C1 segment of cervical spinal cord (tissue), 14 donors: ENCODE results near the gene FAM217B.
"Not testable (repeated sequence)": the region's sequence is repeated elsewhere in the genome, so short reads cannot be mapped to it uniquely, and the experiment has no call there.

Experiments used
- DNase-seq, 14 donors: peaks; one replicate each; lab custom pipeline; 2025; lab: John Stamatoyannopoulos, UW

Gene FAM217B

DNA sequence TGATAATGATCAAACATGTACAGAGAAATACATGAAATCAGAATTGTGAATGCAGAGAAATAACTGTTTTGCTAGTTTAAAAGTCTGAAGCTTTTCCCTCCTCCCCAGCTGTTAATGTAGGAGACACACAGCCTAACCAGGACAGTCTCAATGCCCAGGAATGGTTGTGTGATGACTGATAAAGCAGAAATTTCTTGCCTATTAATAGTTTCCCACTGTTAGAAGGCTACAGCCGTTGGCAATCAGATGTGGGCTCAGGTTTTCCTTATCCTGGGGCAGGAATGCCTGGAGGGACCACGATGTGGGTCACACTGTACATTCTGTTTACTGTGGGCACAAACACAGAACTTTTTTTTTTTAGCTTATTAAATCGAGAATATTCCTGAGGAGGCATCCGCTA is 2.0 kb upstream of the FAM217B start:
- no peak for DNase-seq

DNA sequence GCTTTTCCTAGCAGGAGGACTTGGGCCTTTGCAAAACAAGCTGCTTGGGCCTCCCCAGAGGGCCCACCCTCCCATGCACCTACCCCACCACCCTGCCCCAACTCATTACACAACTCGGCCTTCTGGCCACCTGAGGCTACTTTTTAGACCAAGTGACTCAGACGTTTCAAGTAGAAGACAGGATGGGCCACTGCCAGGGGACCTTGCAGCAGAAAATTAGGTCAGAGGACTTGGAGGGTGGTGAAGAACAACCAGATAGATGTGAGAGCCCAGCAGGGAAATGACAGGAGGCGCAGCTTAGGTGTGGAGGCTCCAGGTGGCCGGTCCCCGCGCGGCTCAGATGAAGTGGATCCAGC is 1.5 kb upstream of the FAM217B start:
- peak in 4 of 14 donors; percentile 9 to 59 (median 26) for DNase-seq

DNA sequence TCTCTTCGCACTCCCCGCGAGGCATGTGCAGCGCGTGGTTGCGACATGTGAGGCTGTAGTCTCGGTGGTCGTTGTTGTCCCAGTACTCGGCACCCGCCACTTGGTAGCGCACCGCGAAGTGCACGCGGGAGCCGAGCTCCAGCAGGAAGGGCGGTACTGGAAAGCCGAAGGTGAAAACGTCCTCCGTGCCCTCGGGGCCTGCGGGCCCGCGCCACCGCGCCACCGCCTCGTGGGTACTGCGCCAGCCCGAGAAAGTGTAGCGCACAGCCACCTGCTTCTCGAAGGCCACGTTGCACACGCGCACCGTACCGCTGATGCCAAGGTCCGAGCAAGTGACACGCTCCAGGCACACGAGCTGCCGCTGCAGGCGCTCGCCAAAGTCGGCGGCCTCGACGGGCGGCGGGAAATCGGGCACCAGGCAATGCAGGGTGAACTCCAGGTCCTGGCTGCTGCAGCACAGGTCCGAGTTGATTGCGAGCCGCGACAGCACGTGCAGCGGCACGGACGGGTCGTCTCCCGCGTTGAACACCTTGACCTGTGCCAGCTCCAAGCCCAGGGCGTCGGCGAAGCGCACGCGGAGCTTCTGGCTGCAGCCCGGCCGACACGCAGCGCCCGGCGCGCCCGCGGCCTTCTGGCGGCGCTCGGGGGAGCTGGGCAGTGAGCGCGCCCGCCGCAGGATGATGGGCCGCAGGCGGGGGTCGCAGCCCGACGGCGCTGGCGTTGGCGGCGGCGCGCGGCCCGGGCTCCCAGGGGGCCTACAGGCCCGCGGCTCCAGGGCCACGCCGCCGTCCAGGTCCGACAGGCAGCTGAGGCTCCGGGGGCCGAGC is 924 bp upstream of the FAM217B start:
- peak in 1 of 14 donors; percentile 32 for DNase-seq

DNA sequence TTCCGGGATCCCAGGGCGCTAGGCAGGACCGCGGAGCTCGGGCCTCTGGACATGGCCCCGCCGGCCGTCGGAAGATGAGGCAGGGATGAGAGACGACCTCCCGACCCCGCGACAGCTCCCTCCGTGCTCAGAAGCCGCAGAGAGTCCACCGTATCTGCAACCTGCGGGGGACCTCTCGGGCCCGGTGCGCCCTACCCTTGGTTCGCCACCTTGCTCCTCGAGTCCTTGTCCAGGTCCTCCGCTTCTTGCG is 385 bp upstream of the FAM217B start:
- no peak for DNase-seq

DNA sequence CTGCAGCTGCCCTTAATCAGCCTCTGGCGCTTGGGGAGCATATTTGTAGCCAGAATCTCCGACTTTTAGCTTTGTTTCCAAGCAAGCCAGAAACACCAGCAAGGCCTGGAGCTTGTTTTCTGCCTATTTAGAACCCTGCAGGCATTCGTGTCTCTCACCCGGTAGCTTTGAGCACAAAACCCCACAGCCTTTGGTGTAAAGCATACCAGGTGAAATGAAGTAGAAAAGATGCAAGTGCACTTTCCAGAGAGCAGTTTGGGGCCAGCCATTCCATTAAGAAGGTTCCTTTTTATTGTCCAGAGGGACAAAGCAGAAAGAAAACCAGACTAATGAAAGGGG is 736 bp downstream of the FAM217B start:
- DNase-seq: no peak

DNA sequence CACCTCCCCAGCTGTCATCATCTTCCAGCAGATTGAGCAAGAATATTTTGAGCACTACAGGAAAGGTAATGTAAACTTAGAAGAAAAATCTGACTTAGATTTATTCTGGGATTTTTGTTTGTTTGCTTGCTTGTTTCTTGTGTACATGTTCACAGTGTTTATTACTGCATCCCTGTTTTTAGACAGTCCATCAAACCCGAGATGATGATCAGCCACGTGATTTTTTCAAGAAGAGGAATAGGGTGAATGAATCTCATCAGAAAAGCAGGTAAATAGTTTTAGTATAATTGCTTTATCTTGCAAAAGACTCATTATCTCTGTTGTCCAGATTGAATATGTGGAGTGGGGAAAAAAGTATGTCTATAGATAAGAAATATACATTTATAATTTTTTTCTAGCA is 2.1 kb downstream of the FAM217B start:
- DNase-seq: no peak

DNA sequence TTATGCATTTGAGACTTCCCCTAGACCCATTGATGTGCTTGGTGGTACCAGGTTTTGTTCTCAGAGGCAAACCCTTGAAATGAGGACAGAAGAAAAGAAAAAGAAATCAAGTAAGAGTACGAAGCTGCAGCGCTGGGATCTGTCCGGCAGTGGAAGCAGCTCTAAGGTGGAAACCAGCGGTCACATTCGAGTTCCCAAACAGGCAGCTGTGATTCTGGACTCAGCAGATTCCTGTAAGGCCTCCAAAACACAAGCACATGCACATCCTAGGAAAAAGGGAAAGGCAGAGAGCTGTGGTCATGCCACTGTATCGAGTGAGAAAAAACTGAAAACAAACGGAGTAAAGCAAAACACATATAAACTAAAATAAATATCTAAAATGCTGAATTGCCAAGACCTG is 4.5 kb downstream of the FAM217B start:
- DNase-seq: no peak

DNA sequence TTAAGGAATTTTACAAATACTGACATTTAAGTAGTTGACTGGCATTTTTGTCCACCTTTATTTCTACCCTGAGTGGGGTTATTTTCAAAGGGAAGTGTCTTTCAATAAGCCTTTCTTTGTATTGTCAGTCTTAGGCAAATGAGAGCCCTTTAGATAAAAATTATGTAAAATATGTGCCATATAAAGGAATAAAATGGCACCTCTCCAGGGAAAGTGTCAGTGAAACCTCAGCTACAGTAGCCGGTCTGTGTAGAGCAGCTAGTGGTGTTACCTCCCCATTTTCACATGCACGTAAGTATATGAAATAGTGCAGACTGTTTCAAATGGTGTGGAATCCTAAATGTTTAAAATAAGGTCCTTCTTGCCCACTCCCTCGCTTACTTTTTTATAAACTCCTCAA is 5.0 kb downstream of the FAM217B start:
- no peak for DNase-seq

DNA sequence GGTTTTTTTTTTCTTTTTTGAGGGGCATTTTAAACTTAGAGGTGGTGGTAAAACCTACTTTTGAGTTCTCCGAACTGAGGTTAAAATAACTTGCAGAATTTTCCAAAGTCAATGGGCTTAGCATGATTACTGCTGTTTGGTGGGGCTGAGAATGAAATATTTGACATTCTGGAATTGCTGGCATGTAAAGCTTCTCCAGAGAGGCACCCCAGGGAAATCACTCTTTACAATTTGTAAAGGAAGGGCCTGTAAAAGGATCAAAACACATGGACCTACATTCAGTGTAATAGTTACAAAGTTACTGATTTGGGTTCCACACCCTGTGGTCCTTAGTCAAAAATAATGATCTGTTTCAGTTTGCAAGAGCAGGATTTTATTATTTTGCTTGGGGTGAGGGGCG is 5.5 kb downstream of the FAM217B start:
- DNase-seq: no peak

DNA sequence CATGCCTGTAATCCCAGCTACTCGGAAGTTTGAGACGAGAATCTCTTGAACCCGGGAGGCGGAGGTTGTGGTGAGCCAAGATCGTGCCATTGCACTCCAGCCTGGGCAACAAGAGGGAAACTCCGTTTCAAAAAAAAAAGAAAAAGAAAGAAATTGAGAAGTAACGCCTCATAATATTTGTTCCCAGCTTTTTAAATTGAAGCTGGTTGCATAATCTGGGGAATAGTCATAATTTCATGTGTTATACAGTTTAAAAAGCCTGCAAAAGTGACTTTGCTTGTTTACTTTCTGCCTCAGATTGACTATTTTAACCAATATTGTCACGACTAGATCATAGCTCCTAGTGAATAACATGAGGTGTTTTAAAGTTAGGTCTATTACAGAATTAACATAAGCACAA is 7.2 kb downstream of the FAM217B start:
- DNase-seq: no peak

DNA sequence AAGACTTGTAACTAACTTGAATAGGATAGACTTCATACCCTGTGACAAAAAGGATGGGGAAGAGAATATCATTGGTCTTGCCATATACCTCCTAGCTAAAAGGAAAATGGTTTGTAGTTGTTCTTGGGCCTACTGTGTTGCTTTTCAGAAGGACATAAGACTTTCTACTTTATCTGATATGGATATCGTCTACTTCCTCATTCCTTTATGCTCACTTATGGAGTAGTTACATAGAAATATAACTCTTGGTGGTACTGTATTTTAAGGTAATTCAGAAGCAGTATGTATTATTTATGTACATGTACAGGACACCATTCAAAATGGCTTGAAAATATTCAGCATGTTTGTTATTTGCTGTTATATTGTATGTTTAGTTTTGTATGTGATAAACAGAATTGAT is 8.0 kb downstream of the FAM217B start:
- DNase-seq: no peak

DNA sequence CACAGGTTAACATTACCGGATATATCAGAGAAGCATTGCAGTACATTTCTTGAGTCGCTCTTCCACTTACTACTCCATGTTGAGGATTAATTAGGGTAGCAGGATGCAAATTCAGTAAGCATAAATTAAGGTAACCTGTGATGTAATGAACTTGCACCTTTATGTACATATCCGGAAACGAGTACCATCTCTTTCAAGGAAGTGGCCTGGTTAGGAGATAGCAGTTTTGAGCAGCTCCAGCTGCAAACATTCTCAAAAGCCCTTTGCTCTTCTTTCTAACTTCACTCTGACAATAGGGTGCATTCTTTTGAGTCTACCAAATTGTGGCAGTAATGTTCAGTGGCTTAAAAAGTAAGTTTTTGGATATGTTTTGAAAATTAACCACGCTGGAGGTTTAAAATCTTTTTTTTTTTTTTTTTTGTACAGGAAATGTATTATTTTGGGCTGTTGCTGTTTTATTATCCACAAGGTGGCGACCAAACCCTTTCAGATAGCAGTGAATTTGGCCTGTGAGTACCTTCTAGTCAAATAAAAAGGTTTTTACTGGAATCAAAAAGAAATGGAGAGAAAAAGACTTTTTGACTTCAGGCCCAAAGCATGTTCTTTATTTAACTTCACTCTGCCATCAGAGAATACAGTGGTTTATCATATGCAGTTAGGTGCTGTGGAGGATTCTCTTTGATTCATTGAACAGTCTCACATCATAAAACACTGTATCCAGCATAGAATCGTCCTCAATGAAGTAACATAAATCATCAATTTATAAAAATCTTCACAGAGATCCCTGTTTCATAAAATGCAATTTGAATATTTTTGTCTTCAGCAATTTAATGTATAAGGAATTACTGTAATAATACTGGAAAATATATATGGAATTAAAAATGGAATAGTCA is 8.9 kb downstream of the FAM217B start:
- DNase-seq: peak in 1 of 14 donors; percentile 8

DNA sequence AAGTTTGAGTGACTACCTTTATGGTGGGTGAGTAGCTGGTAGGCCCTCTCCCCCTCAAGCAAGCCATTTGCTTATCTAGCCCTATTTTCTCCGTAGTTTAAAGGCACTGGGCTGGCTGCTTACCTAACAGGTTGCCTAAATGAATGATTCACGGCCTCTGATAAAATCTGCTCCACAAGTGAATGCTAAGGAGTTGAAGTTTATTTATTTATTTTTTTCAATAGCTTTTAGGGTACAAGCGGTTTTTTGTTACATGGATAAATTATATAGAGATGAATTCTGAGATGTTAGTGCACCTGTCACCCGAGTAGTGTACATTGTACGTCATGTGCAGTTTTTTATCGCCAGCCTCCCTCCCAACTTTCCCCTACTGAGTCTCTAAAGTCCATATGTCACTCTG is 9.7 kb downstream of the FAM217B start:
- no peak for DNase-seq

DNA sequence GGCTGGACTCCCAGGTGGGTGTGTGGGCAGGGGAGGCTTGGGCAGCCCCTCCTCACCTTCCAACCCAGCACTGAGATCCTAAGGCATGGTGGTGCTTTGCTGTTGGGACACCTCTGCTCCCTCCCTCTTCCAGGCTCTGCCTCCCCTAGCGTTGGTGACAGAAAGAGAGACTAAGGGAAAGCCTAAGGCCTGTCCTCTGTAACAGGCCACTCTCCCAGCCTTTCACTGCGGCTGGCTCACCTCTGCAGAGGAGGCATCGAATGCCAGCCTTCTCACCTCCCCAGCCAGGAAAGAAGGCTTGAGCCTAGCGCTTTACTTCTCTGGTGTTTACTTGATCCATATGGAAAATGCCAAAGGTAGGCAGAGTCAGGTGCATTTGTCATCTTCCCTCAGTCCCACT is 14.5 kb downstream of the FAM217B start:
- no peak for DNase-seq

DNA sequence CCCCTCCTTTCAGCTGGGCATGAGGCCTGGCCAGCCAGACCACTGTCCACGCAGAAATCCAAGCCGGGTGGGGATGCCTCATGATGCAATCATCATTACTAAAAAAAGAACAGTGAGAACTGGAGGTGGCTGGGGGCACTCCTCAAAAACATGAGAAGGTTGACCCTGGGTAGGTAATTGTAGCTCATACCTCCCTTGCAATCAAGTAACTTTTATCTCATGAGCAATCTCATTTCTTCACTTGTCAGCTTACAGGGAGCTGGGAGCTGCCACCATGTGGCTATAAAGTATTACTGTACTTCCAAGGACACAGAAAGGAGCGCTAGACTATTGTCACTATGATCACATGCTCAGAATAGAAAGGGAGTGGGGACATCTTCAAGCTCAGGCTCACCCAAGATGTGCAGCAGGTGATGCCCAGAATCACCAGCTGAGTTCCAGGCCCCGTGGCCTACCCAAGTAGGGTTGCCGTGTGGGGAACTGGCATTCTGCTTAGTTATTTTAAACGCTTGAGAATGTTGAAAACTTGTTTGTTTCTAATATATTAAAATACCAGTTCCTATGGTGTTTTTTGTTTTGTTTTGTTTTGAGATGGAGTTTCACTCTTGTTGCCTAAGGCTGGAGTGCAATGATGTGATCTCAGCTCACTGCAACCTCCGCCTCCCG is 15.1 kb downstream of the FAM217B start:
- DNase-seq: peak in 1 of 14 donors; percentile 19

DNA sequence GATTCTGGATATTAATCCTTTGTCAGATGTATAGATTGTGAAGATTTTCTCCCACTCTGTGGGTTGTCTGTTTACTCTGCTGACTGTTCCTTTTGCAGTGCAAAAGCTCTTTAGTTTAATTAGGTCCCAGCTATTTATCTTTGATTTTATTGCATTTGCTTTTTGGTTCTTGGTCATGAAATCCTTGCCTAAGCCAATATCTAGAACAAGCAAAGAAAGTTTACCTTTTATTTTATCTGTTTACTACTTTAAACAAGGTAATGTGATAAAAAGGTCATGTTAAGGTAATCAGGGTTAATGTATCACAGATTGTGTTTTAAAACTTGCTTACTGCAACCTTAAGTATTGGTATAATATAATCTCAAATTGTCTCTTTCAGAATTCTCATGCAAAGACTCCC is 17.4 kb downstream of the FAM217B start:
- not testable (repeated sequence) for DNase-seq

DNA sequence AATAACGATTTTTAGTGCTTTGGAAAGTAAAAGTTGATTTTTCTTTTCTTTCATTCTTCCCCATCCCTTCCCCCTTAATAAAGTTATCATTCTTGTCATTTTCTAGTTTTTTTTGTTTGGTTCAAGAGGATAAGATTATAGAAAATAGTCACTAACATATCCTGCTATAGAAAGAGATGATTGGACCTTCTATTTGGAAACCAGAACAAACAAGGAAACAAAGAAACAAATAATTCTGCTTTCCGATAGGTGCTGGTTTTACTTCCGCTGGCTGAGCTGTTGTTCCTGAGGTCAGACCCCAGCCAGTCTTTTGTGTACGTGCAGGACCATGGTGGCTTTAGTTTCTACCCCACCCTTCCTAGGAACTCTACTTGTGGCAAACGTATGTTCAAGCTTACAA is 17.9 kb downstream of the FAM217B start, which contains the start of gene CDH26:
Gene CDH26 (plus strand): TSS at position 301 of the 400 bp plus-strand sequence. CDS start 304 bp downstream, outside the sequence.
- no peak for DNase-seq

DNA sequence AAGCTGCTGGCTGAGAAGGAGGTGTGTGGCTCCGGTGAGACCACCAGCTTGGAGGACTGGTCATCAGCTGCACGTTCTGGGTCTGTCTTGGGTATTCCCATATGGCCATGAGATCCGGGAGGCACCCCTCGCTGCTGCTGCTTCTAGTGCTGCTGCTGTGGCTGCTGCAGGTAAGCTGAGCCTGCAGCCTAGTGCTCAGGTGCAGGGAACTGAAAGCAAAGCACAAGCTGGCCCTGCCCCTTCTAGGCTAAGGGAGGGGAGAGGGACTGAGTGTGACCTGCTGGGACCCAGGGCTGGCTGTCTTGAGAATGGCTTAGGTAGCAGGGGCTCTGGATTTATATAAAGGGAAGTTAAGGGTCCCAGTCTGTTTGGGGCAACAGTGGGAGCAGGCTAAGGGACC is 18.4 kb downstream of the FAM217B start:
- no peak for DNase-seq

DNA sequence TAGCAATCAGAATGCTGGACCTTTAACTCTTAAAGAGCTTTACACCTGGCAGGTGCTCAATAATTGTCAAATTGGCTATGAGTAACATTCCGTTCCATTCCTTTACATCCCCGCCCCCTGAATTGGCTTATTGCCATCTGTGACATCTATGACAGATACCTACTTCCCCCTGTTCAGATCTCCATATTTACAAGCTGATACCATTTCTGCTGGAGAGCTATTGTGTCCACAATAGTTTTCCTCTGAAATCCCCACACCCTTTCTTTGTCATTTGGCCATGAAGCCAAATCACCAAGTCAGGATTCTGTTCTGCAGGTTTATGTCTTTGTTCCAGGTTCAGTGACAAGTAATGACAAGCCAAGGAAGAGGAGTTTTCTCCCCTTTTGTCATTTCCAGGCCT is 21.2 kb downstream of the FAM217B start:
- DNase-seq: no peak

DNA sequence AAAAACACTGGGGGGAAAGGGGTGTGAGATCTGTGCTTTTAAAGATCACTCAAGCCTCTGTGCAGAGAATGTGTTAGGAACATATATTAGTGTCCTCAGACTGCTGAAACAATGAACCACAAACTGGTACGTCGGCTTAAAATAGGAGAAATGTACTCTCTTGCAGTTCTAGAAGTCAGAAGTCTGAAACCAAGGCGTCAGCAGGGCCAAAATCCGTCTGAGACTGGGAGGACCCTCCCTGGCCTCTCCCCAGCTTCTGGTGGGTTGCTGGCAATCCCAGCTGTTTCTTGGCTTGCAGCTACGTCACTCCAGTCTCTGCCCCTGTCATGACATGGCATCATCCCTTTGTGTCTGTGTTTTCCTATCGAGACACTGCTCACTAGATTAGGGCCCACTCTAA is 22.0 kb downstream of the FAM217B start:
- DNase-seq: no peak

DNA sequence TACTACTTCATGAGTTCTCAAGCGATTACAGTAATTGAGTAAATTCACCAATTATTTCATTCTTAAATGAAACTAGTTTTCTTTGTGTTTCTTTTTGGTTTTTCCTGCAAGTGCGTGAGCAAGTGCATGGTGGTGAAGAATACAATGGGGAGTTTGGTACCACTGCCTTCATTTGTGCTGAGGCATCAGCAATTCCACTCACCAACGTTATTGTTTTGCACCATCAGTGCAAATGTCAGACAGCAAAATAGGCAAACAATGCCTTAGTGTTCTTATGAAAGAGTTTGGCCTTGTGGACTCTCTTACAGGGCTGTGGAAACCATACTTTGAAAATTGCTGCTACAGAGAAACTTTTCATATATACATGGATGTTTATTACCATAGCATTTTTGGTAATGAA is 26.2 kb downstream of the FAM217B start:
- DNase-seq: peak in 4 of 14 donors; percentile 12 to 14 (median 14)

DNA sequence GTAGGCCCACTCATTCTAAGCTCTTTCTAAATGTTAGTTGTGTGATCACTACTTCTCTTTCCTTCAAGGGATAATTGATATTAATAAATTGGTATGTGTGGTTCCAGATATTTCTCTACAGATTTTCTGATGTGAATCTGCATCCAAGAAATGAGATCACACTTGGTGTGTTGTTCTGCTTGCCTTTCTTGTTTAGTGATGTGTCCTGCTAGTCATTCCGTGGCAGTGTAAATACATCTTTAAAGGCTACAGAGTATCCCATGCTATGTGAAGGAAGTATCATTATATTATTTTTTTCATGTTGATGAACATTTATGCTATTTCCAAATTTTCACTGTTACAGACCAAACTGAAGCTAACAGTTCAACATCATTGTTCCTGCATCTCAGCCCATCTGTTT is 31.2 kb downstream of the FAM217B start:
- no peak for DNase-seq
